ENCODE measurements around the gene ELF5.

Gene ELF5

DNA sequence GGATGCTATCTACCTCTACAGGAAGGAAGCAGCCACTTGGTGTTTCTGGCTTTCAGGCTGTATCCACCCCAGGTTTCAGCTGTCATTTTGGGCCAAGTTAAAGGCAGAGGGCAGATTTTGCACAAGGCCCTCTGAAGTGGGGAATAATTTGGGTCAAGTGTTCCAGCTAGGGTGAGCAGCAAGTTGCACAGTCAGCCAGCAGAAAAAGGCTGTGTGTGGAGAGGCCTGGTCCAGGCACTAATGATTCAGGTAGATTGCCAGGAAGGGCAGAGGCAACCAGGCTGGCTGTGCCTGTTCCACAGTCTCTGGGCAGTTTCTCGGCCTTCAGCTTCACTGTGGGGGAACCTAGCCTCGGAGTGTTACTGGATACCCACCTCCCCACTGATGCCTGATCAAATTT, 8.6 kb upstream of the ELF5 start:
- DNase-seq (ENCODE audit: low read depth), result no peak

DNA sequence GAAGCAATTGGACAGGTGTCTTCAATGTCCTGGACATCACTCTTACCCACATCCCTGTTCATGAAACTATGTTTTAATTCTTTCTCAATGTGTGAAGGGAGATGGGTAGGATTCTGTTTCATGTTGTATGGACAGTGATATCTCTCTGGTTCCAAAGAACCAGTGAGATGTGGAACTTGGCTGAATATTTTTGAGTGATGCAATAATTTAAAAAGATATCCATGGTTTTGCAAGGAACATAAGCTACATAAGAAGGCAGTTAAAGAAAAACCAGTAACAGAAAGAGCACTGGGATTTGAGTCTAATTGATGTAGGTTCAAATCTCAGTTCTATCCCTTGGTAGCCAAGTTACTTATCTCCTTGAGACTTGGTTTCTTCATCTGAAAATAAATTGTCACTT, 7.7 kb upstream of the ELF5 start:
- no peak for DNase-seq (ENCODE audit: low read depth)

DNA sequence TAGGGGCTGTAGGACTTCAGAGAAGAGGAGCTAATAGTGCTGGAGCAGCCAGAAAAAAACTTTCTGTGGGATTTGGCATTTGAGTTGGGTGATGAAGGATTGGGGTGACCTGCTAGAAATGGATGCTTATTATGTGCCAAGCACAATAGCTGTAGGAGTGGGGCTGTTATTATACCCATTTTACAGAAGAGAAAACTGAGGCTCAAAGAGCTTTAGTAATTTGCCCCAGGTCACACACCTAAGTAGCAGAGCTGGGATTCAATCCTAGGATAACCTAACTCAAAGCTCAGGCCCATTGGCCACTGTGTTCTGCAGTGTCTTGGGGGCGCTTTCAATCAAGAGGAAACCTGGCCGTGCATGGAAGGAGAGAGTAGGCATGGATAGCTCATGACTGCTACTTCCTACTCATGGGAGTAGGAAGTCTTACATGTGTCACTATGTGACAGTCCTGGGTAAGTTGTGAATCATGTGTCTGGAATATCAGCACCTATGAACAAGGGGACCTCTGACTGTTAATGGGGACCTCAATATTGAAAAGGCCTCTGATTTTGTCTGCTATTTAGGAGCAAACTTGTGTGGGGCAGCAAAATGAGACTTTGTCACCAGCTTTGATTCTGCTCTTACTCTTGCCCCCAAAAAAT, 6.1 kb upstream of the ELF5 start:
- DNase-seq (ENCODE audit: low read depth), result no peak

DNA sequence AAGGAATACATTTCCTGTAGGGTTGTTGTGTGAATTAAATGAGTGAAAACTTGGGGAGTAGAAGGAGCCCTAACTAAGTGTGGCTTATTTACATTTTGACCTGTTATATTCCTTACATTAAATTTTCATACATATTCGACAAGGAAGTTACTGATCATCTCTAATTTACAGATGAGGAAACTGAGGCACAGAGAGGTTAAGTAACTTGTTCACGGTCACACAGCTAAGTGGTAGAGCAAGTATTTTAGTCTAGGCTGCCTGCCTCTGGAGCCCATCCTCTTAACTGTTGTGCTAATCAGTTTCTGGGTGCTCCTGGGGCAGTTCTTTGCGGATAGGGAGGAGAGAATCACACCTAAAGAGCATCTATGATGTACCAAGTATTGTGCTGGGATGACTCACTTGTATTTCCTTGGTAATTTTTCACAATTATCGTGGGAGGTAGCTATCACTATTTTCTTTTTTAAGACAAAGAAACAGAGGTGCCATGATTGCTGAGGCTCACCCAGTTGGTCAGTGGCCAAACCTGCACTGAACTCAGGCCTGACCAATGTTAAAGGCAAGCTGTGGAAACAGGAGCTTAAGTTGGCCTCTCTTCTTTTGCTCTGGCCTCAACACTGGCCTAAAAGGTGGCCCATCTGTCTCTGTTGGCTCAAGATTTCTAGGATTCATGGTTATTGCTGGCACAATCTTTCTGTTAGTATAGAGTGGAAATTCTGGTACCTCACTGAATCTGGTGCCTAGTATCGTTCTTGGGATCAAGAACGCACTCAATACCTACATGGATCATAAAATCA, 2.9 kb upstream of the ELF5 start:
- DNase-seq (ENCODE audit: low read depth), result no peak

DNA sequence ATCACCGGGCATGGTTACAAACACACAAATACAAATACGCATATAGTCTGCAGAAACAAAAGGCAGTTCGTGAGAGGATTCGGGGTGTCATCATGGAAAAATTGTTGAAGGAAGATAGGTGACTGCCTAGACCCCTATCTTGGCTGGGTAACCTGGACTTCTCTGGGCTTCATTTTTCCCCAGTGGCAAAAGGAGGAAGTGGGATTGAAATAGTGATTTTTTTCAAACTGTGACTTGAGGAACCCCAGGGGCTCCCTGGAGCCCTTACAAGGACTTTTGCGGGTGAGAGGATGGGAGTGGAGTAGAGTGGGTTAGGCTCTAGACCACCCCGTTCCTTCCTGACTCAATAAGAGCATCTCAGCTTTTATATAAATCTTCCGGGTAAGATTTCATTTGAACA, 1.0 kb upstream of the ELF5 start:
- no peak for DNase-seq (ENCODE audit: low read depth)

DNA sequence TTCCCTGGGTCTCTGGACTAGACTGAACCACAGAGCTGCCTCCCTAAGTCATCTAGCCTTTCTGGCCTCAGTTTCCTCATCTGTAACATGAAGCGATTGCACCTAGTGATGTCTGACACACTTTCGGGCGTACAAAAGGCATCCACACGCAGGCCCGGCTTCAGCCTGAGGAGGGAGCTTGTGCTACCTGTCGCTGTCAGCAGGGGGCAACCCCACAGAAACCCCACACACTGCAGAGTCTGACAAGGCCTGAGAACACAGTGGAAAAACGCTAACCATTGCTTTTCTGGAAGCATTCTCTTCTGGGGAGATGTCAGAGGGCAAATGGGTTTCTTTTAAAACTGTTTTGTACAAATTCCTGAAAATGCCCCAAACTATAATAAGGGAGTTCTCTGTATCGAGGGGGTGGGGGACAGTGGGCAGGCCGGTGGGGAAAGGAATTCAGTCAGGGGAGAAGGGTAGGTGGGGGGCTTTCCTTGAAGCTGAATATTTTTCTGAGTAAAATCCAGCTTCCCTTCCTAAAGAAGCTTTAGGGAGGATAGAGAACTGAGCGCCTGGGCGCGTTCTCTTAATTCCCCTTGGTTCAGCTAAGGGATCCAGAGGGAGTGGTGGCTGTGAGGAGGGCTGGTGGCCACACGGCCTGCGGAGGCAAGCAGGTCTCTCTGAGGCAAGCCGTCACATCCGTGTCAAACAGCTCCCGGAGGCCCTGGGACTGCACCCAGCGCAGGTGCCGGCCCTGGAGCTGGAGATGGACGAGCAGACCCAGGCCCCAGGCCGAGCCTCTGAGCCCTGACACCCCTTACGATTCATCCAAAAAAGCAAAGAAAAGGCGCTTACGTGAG, 533 bp downstream of the ELF5 start:
- DNase-seq (ENCODE audit: low read depth), result peak; percentile 10

DNA sequence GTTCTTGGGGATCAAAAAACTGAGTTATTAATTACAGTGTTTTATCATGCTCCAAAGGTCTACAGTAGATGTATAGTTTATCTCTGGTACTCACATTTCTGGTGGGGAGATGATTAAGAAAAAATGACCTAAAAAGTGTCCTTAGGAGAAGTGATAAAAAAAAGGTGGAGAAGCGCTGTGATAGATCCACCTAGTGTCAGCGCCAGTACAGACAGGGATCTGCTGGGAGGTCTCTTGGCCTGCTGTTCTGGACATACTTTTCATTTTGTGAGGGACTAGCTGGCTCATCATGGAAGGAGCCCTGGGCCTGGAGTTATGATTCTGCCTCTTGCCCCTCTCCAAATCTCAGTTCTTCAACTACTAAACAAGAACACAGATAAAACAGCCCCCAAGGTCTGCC, 2.9 kb downstream of the ELF5 start:
- no peak for DNase-seq (ENCODE audit: low read depth)

DNA sequence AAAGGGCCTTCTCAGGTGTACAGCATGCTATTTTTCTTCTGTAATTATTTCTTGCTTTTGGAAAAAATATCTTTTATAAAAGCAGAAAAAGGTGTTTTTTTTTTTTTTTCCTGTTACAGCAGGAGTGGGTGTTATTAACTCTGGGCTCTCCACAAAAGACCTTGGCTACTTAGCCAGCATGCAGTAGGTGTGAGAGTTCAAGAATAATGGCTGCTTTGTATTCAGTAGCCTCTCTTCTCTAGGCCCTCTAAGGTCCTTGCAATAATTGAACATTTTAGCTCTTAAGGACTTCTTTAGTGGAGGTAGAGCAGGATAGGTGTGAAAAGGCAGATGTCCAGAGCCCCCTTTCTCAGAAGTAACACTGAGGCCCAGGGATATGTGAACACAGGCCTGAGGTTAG, 3.4 kb downstream of the ELF5 start:
- DNase-seq (ENCODE audit: low read depth), result no peak

DNA sequence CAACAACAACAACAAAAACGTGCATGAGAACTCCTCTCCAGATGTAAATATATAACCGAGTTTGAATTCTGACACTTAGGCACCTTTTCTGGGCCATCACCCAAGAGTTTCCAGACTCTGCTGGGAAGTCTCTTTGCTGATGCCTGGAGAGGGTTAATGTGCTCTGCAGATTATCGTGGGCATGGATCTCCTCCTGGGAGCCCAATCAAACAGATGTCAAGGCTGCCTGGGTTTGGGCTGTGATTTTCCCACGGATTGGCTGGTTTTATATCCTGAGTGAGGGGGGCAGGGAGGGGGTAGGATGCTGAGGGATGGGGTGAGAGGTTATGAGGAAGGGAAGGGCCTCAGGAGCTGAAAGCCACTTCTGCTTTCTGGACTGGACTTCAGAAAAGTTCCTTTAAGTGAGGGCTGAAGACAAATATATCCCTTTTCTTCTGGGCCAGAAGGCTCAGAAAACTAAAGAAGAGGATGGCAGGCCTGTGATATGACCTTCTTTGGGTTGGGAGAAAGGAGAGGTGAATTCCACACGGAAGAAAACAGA, 4.2 kb downstream of the ELF5 start:
- DNase-seq (ENCODE audit: low read depth), result no peak

DNA sequence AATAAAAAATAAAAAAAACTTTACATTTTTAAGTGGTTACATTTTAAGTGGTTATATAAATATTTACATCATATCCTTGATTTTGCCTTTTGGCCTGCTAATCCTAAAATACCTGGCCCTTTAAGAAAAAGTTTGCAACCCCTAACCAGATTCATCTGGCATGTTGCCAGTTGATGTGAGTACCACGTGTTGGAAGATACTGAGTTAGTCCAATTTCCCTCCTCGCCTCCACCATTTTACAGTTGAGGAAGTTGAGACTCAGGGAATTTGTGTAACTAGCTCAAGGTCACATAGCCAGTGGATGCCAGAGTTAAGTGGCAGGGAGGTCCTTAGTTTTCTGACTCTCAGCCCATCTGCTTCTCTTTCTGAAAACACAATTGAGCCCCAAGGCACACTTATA, 5.1 kb downstream of the ELF5 start:
- DNase-seq (ENCODE audit: low read depth), result no peak

DNA sequence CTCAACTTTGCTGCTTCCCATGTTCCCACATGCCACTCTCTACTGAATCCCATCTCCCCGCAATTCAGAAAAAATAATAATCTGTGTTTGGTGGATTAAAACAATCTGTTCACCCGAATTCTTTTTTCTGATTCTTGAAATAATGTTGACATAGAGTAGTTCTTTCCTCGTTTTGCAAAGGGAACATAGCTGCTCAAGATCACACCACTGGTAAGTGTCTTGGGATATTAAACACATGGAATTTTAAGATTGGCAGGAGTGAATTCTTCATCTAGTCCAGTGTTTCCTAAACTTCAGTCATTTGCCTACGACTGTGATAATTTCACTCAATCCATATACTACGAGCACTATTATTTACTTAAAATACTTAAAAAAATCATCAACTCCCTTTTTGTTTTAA, 6.0 kb downstream of the ELF5 start:
- DNase-seq (ENCODE audit: low read depth), result no peak

DNA sequence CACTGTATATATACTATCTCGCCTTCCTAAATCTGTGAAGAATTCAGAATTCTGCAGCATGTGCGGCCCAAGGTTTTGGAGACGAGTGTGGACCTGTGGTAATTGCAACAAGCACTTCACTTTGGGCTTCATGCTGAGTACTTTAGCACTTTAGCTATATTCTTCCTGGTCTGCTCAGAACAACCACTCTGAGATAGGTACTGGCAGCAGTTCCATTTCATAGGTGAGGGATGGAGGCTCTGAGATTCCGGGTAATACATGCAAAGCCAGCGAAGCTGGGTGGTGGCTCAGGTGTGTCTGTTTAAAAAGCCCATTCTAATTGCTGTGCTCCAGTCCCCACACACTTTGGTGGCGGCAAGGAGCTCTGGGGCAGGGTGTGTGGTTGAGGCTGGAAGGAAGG, 6.4 kb downstream of the ELF5 start:
- no peak for DNase-seq (ENCODE audit: low read depth)

DNA sequence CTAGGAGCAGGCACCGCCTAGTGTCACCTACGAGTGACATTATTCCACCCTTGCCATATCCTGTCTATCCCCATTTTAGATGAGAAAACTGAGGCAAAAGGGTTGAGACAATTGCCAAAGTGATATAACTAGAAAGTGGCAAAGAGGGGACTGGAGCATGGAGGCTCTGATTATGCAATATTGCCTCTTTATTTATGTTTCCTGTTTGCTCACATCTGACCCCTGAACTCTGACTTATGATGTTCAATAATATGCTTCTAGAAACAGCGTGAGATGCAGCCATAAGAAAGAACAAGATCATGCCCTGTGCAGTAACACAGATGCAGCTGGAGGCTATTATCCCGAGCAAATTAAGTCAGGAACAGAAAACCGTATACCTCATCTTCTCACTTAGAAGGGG, 7.7 kb downstream of the ELF5 start:
- no peak for DNase-seq (ENCODE audit: low read depth)

DNA sequence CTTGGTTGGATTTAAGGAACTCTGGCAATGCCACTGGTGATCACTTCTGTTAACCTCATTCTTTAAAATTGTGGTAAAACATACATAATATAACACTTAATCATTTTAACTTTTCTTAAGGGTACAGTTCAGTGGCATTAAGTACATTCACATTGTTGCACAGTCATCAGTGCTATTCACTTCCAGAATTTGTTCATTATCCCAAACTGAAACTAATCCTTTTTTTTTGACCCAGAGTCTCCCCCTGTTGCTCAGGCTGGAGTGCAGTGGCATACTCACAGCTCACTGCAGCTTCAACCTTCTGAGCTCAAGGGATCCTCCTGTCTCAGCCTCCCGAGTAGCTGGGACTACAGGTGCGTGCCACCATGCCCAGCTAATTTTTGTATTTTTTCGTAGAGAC, 10.6 kb downstream of the ELF5 start:
- DNase-seq (ENCODE audit: low read depth), result peak; percentile 4

DNA sequence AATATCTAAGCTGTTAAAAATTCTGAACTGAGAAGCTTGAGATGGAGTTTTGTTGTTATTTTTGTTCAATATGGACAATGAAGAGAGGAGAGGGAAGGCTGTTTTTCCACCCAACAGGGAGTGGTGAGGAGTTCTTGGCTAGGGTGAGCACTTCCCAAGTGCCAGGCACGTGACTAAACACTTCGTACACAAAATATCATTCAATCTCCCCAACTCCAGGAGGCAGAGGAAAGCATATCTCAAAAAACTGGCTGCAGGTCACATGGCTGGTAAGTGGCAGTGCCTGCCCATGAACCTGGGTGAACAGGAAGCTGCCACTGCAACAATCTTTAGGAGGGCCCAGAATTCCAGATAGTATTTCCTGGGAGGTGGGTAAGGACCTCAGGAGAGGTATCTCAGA, 11.6 kb downstream of the ELF5 start:
- peak; percentile 3 for DNase-seq (ENCODE audit: low read depth)

DNA sequence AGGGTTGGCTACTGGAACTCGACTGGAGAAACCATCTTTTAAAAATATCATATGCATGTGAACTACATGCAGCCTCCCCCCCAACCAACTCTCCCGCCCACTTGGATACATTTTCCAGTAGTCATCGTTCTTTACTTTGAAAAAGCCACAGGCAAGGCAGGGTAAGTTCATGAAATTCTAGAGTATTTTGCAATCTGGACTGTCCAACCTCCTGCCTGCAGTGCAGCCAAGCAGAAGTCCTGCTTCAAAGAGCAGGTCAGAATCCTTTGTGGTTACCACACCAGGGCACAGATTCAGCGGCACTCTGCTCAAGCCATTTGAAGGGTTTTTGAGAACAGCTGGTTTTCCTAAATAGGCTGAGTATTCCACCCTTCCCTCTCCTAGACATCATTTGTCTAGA, 12.1 kb downstream of the ELF5 start:
- DNase-seq (ENCODE audit: low read depth), result peak; percentile 64

DNA sequence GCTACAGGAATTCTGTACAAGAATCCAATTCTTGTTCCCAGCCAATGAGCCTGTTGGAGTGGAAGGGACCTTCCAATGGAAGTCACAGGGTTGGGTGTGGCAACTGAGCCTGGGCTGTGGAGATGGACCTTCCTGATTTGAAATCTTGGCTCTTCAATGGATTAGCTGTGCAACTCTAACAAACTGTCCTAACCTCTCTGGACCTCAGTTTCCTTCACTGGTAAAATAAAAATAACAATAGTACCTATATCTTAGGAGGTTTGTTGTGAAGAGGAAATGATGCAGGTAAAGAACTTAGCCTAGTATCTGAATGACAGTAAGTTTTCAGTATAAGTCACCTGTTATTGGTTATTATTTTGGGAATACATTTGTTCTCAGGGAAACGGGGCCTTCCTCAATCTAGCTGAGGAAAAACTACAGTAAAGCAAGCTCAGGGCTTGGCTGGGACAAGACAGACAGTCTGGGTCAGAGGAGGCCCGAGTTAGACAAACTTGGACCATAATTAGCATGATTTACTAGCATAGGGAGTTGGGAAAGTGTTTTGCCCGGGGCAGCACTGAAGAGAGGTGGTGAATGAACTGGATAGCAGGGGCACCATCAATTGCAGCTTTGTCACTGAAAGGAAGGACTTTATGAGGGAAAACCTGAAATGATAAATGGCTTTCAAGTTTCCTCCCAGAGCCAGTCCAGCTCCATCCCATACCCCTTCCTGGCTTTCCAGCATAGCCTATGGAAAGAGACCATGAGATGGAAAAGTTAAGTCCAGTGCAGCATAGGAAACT, 13.7 kb downstream of the ELF5 start:
- DNase-seq (ENCODE audit: low read depth), result no peak

DNA sequence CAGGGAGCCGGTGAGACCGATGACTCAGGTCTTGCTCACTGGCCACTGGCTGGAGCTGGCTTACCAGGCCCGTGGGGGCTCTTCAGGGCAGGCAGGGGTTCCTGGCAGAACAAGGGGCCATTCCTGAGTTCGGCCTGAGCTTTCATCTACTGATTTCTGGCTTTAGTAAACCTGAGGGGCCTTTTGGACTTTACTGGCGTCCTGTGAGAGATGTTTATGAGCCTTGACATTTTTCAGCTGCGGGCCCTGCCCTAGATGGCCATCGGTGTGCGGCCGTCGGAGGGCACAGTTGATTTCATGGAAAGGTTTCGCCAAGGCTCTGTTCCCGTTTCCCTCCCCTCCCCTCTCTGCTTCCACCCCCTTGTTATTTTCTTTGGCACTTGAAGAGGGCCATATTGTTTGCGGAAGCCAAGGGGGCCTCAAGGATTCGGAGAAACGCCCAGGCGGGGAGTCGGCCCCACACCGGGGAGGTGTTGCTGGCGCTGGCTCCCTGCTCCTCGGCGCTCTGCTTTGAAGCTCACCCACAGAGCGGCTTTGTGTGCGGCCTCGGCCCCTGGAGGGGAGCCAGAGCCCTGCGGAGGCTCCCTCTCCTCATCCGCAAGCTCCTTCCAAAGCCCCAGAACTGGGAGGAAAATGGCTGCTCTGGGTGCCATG, 17.7 kb downstream of the ELF5 start:
- no peak for DNase-seq (ENCODE audit: low read depth)

DNA sequence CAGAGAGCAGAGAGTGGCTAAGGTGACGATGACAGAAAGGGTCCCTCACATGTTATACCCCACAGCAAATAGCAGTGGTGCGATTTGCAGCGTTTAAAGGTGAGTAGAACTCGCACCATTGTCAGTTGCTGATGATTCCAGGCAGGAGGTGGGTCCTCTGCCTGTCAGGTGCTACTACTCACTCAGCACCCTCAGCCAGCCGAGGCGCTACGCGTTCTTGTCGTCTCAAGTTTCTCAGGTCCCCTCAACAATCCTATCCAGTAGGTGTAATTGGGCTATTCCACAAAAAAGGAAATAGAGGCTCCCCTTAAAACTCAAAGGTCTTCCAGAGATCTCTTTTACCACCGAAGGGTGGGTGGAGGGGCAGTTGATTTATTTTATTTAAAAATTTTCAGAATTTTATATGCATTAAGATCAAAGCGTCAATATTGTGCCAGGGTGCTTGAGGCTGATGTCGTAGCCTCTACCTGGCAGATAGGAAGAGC, 18.3 kb downstream of the ELF5 start:
- no peak for DNase-seq (ENCODE audit: low read depth)

DNA sequence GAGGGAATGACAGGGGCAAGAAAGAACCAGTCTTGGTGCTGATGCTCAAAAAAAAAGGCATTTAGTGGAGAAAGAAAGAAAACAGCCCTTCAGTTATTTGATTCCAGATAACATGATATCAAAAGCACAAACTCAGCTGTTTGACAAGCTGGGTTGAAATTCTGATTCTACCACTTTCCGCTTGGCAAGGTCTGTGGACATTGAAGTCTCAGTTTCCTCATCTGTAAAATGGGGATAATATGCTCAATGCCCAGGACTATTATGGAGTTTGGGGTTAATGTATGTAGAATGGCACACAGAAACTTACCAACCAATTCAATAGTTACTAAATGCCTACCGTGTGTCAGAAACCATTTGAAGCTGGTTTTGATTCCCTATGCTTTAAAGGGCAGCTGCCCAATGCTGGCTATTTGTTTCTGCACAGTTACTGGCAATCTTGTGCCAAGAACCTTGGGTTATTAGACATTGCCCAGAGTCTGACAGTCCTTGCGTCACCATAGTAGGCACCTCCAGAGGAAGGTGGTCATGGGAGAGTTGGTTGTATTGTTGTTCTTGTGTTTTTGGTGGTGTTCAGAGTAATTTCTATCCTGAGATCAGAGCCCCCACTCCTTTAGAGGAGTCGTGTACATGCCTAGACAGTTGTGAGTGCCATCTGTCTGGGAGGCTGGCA, 19.5 kb downstream of the ELF5 start:
- DNase-seq (ENCODE audit: low read depth), result no peak

DNA sequence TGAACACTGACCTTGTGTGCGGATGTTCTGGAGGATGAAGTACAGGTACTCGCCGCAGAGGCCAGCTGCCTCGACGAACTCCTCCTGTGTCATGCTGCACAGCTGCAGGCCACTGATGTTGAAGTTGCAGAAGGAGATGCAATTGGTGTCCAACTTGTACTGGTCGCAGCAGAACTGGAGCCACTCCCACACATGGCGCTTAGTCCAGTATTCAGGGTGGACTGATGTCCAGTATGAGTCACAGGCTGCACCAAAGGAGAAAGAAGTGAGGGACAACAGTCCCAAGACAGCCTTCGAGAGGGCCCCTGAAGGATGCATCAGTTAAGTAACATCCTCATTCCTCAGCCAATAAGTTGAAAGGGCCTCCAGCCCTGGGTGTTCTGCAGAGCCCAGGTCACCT, 20.1 kb downstream of the ELF5 start:
- DNase-seq (ENCODE audit: low read depth), result no peak

Data from stromal cell of bone marrow (primary cell).